Thoracic aorta (tissue), 2 donors: ENCODE measurements around the gene SS18. TPM values are rescaled to one million over a fixed set of nuclear protein-coding genes. Genes with fewer than 3 reads are reported as not detected.

Experiments used
- ATAC-seq: fragments of 150-250 bp; one replicate; pipeline ENCODE4 v1.8.0; 2017; ENCODE audit warnings: low read depth; ENCODE audit not compliant: insufficient number of reproducible peaks, low FRiP score
- DNase-seq: peaks from one replicate; pipeline ENCODE4 v3.0.0-alpha.2; 2020; ENCODE audit warnings: low spot score
- H3K27ac ChIP-seq, 2 donors: fragments of 200-600 bp; sonication (generic); 1 replicate in 1 of 2; 2 replicates in 1 of 2; pipeline ENCODE4 v1.5.1; 2016; ENCODE audit warnings: mild to moderate bottlenecking in 2 of 2, moderate library complexity in 2 of 2
- H3K27me3 ChIP-seq: fragments of 200-600 bp; sonication (generic); replicated peaks from 2 replicates; pipeline ENCODE4 v1.6.0; 2016; ENCODE audit warnings: mild to moderate bottlenecking; ENCODE audit not compliant: insufficient read depth
- H3K36me3 ChIP-seq: fragments of 200-600 bp; sonication (generic); one replicate; pipeline ENCODE4 v1.5.1; 2016
- H3K4me1 ChIP-seq, 2 donors: fragments of 200-600 bp; sonication (generic); 1 replicate in 1 of 2; 2 replicates in 1 of 2; pipeline versions ENCODE4 v1.5.1 to v1.6.0; 2016; ENCODE audit warnings: low read depth in 2 of 2, mild to moderate bottlenecking in 1 of 2; ENCODE audit not compliant: control insufficient read depth in 1 of 2
- H3K4me3 ChIP-seq: fragments of 200-600 bp; sonication (generic); 2 replicates; pipeline ENCODE4 v1.5.1; 2016; ENCODE audit warnings: mild to moderate bottlenecking
- H3K9me3 ChIP-seq: fragments of 200-600 bp; sonication (generic); 2 replicates; pipeline ENCODE4 v1.5.1; 2016
- total RNA-seq, 2 donors: library from RNA; depleted of rRNA; stranded (reverse); fragments of >200 nt; gene quantifications; one replicate each; pipeline versions ENCODE4 v1.1.0 to v1.2.3, GENCODE V29; 2016
- TF ChIP-seq, protein P1 (sequence below): fragments of 200-600 bp; sonication (generic); IDR thresholded peaks from one replicate; pipeline ENCODE4 v1.5.1; 2019; ENCODE audit warnings: antibody characterized with exemption

SS18 gene
- total RNA-seq, 2 donors from 2014 or later = 85.0 to 118 TPM

DNA sequence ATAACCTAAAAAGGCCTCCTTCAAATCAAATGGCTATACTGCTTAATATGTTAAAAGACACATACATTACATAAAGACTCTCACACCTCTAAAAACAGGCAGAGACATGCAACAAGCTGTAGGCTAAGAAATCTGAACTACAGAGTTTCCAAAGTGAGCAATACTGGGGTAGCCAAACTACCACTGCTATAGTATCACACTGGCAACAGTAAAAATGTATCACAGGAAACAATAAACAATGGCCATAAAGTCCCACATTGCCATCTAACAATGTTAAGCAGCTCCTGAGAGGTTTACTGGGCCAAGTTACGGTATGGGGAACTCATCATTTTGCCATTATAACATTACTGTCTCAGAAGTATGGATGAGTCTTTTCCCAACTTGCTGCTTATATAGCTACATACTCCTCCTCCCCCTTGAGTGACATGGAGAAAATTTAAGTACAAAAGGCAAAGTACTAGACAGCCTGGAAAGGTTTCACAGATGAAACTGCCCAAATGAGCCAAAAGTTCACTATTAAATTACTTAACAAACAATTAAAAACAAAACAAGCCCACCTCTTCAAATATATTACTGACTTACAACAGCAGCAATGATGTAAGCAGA is 50.3 kb downstream of the SS18 start:
- H3K36me3 ChIP-seq = peaks cover 5% of the 10 kb centered on the region
- H3K9me3 ChIP-seq = no peaks in the 10 kb centered on the region
- ATAC-seq = no peak
- no peak overlapping the region for H3K27ac ChIP-seq
- H3K27me3 ChIP-seq = no peaks in the 10 kb centered on the region
- TF ChIP-seq, protein P1, sequence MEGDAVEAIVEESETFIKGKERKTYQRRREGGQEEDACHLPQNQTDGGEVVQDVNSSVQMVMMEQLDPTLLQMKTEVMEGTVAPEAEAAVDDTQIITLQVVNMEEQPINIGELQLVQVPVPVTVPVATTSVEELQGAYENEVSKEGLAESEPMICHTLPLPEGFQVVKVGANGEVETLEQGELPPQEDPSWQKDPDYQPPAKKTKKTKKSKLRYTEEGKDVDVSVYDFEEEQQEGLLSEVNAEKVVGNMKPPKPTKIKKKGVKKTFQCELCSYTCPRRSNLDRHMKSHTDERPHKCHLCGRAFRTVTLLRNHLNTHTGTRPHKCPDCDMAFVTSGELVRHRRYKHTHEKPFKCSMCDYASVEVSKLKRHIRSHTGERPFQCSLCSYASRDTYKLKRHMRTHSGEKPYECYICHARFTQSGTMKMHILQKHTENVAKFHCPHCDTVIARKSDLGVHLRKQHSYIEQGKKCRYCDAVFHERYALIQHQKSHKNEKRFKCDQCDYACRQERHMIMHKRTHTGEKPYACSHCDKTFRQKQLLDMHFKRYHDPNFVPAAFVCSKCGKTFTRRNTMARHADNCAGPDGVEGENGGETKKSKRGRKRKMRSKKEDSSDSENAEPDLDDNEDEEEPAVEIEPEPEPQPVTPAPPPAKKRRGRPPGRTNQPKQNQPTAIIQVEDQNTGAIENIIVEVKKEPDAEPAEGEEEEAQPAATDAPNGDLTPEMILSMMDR = no peak
- no peak overlapping the region for H3K4me3 ChIP-seq
- no peak for DNase-seq
- no peaks in the 10 kb centered on the region for H3K4me1 ChIP-seq

DNA sequence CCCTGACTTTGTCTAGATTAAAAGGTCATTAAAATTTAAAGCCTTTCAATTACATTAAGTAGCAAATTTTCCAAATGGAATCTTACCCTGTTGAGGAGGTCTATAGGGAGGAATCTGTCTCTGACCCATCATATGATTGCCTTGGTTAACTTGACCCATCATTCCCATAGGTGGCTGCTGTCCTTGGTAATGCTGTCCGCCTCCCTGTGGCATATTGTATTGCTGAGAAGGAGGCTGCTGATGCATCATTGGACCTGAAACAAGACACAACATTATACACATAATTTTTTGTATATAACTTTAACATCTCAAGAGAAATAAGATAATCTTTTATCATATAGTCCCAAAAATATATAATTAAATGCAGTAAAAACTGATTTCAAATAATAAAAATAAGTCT is 51.2 kb downstream of the SS18 start:
- Histone ChIP-seq H3K4me3 (no peak overlapping the region), H3K9me3 (no peaks in the 10 kb centered on the region), H3K36me3 (peaks cover 12% of the 10 kb centered on the region), H3K27ac (no peak overlapping the region), H3K27me3 (no peaks in the 10 kb centered on the region), H3K4me1 (no peaks in the 10 kb centered on the region)
- no peak for DNase-seq
- TF ChIP-seq, protein P1 = no peak
- no peak for ATAC-seq

DNA sequence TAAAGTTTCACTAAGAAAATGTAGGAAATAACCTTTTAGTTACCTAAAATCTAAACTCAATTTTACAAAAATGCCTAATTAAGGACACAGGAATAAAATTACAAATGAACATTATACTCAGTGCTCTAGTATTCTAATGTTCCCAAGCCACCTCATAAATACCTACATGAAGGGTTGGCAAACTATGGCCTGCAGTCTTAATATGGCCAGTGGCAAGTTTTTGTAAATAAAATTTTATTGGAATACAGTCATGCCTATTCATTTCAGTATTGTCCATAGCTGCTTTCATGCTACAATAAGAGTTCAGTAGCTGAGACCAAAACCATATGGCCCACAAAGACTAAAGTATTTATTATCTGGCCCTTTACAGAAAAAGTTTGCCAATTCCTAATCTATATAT is 53.8 kb downstream of the SS18 start:
- no peaks in the 10 kb centered on the region for H3K4me1 ChIP-seq
- peaks cover 19% of the 10 kb centered on the region for H3K36me3 ChIP-seq
- H3K27me3 ChIP-seq = no peaks in the 10 kb centered on the region
- no peak overlapping the region for H3K27ac ChIP-seq
- TF ChIP-seq, protein P1 = no peak
- no peaks in the 10 kb centered on the region for H3K9me3 ChIP-seq
- no peak for ATAC-seq
- no peak for DNase-seq
- no peak overlapping the region for H3K4me3 ChIP-seq

DNA sequence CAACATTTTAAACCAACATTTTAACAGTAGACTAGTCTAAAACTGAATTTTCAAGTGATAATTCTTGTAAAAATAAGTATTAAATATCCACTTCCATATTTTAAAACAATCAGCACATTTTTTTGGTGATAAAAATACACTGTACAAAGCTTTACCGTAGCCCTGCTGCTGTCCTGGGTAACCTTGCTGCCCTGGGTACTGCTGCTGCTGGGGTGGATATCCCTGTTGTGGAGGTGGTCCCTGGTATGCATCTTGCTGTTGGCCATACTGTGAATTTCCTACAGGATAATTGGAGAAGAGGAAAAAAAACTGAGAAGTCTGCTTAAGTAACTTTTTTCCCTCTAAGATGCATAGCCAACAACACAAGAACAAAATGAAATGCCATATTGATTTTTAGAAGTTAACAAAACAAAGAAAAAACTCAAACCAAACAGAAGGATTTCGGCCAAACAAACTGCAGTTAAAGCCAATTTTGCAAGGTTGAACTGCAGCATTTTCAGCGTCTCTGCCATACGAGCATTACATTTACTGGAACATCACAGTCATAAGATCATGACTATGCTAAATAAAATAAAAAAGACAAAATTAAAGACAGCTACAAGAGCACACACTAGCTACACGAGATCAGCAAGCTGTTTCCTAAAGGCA is 55.4 kb downstream of the SS18 start:
- DNase-seq (no peak), ATAC-seq (no peak)
- Histone ChIP-seq H3K27me3 (no peaks in the 10 kb centered on the region), H3K4me1 (no peaks in the 10 kb centered on the region), H3K27ac (no peak overlapping the region), H3K4me3 (no peak overlapping the region), H3K36me3 (peaks cover 21% of the 10 kb centered on the region), H3K9me3 (no peaks in the 10 kb centered on the region)
- TF ChIP-seq, protein P1 = no peak

DNA sequence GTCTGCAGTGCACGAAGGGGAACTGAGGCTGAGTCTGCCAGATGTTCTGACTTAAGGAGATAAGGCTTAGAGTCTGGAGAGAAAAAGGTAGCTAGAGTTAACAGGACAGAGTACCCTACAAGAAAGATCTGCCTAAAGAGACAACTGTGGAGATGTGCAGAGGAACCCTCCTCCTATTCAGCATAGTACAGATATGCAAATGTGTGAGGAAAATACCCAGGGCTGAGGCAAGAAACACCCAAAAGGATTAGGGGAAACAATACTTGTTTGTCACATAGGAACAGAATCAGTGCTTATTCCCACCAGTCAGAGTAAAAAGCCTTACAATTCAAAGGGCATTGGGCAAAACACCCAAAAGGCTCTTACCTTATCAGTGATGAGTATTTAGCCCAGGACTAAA is 67.8 kb downstream of the SS18 start:
- TF ChIP-seq, protein P1 = no peak
- no peak for DNase-seq
- Histone ChIP-seq H3K36me3 (peaks cover 24% of the 10 kb centered on the region), H3K27ac (no peak overlapping the region), H3K27me3 (no peaks in the 10 kb centered on the region), H3K9me3 (no peaks in the 10 kb centered on the region), H3K4me1 (no peaks in the 10 kb centered on the region), H3K4me3 (no peak overlapping the region)
- ATAC-seq = no peak
